ENCODE measurements around the gene FHOD3.

- TF ChIP-seq ELF1 (tag; IDR thresholded peaks at IDR 0.05) = no peak
- TF ChIP-seq PTTG1 (tag; IDR thresholded peaks at IDR 0.05; ENCODE audit: low read depth) = no peak
- no peak for TF ChIP-seq ZBTB8A (IDR thresholded peaks at IDR 0.05; ENCODE audit: partially characterized antibody)
- no peak for TF ChIP-seq ATF4 (CRISPR knock-in tag; IDR thresholded peaks at IDR 0.05)
- no peak for TF ChIP-seq CTCF (IDR thresholded peaks at IDR 0.05 in 2 of 3, conservative IDR thresholded peaks at IDR 0.05 in 1 of 3; ENCODE audit: insufficient read depth in 2 of 3, low read depth in 1 of 3, low read length in 3 of 3)
- TF ChIP-seq, protein P1, sequence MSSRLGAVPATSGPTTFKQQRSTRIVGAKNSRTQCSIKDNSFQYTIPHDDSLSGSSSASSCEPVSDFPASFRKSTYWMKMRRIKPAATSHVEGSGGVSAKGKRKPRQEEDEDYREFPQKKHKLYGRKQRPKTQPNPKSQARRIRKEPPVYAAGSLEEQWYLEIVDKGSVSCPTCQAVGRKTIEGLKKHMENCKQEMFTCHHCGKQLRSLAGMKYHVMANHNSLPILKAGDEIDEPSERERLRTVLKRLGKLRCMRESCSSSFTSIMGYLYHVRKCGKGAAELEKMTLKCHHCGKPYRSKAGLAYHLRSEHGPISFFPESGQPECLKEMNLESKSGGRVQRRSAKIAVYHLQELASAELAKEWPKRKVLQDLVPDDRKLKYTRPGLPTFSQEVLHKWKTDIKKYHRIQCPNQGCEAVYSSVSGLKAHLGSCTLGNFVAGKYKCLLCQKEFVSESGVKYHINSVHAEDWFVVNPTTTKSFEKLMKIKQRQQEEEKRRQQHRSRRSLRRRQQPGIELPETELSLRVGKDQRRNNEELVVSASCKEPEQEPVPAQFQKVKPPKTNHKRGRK (tag; IDR thresholded peaks at IDR 0.05) = no peak
- TF ChIP-seq, protein P2, sequence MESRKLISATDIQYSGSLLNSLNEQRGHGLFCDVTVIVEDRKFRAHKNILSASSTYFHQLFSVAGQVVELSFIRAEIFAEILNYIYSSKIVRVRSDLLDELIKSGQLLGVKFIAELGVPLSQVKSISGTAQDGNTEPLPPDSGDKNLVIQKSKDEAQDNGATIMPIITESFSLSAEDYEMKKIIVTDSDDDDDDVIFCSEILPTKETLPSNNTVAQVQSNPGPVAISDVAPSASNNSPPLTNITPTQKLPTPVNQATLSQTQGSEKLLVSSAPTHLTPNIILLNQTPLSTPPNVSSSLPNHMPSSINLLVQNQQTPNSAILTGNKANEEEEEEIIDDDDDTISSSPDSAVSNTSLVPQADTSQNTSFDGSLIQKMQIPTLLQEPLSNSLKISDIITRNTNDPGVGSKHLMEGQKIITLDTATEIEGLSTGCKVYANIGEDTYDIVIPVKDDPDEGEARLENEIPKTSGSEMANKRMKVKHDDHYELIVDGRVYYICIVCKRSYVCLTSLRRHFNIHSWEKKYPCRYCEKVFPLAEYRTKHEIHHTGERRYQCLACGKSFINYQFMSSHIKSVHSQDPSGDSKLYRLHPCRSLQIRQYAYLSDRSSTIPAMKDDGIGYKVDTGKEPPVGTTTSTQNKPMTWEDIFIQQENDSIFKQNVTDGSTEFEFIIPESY (CRISPR knock-in tag; IDR thresholded peaks at IDR 0.05) = no peak
- no peak for TF ChIP-seq JUNB (CRISPR knock-in tag; conservative IDR thresholded peaks at IDR 0.05)
- TF ChIP-seq, protein P3, sequence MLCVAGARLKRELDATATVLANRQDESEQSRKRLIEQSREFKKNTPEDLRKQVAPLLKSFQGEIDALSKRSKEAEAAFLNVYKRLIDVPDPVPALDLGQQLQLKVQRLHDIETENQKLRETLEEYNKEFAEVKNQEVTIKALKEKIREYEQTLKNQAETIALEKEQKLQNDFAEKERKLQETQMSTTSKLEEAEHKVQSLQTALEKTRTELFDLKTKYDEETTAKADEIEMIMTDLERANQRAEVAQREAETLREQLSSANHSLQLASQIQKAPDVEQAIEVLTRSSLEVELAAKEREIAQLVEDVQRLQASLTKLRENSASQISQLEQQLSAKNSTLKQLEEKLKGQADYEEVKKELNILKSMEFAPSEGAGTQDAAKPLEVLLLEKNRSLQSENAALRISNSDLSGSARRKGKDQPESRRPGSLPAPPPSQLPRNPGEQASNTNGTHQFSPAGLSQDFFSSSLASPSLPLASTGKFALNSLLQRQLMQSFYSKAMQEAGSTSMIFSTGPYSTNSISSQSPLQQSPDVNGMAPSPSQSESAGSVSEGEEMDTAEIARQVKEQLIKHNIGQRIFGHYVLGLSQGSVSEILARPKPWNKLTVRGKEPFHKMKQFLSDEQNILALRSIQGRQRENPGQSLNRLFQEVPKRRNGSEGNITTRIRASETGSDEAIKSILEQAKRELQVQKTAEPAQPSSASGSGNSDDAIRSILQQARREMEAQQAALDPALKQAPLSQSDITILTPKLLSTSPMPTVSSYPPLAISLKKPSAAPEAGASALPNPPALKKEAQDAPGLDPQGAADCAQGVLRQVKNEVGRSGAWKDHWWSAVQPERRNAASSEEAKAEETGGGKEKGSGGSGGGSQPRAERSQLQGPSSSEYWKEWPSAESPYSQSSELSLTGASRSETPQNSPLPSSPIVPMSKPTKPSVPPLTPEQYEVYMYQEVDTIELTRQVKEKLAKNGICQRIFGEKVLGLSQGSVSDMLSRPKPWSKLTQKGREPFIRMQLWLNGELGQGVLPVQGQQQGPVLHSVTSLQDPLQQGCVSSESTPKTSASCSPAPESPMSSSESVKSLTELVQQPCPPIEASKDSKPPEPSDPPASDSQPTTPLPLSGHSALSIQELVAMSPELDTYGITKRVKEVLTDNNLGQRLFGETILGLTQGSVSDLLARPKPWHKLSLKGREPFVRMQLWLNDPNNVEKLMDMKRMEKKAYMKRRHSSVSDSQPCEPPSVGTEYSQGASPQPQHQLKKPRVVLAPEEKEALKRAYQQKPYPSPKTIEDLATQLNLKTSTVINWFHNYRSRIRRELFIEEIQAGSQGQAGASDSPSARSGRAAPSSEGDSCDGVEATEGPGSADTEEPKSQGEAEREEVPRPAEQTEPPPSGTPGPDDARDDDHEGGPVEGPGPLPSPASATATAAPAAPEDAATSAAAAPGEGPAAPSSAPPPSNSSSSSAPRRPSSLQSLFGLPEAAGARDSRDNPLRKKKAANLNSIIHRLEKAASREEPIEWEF (CRISPR knock-in tag; IDR thresholded peaks at IDR 0.05) = no peak
- no peak for TF ChIP-seq ZBTB26 (CRISPR knock-in tag; IDR thresholded peaks at IDR 0.05)
- TF ChIP-seq ZFX (CRISPR knock-in tag; IDR thresholded peaks at IDR 0.05) = no peak
Measured at GRCh38 chr18:36702401-36703013, 405.0 kb downstream of the FHOD3 start.

Measured in K562 (cell line).